ENCODE measurements around the gene C19orf44. TPM values are rescaled to one million over a fixed set of nuclear protein-coding genes. Genes with fewer than 3 reads are reported as not detected.
"Not testable (repeated sequence)": the region's sequence is repeated elsewhere in the genome, so short reads cannot be mapped to it uniquely, and the experiment has no call there.

Gene C19orf44
- 2.4 and 3.8 TPM in 2 replicates for total RNA-seq (2014; rRNA removed)
- polyA plus RNA-seq (2012), result 2.4 TPM

DNA sequence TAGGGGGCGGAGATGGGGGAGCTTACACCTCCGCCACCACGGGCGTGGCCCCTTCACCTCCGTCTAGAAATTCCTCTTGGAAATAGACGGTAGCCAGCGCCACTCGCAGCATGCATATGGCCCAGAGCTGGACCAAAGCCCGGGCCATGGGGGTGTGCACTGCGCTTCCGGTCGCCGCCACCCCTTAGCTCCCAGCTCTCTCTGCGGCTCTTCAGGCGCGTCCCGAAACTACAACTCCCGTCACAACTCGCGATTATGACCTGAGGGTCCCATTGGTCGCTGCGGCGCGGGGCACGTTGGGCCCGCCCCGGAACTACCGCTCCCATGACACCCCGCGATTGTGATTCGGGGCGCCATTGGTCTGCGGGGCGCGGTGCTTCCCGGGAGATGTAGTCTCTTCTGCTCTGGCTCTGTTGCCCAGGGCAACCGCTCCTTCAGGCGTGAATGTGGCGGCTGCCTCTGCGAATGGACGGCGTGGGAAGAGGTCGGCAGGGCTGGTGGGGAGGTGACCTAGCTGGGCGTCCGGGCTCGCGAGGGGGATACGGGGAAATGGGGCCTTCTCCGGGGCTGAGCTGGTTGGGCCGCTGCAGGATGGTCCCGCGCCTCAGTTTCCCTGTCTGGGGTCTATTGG lies at the start of gene C19orf44, which contains the start of gene CALR3:
Gene C19orf44, plus strand, starts transcription at position 413 of the 631 bp plus-strand sequence. CDS start 4,399 bp downstream, outside the sequence.
Gene CALR3, minus strand, starts transcription at position 186 of the 631 bp plus-strand sequence. Its CDS starts 38 bp downstream, at position 148.
- DNase-seq (ENCODE audit: low read depth), result peak; percentile 99

DNA sequence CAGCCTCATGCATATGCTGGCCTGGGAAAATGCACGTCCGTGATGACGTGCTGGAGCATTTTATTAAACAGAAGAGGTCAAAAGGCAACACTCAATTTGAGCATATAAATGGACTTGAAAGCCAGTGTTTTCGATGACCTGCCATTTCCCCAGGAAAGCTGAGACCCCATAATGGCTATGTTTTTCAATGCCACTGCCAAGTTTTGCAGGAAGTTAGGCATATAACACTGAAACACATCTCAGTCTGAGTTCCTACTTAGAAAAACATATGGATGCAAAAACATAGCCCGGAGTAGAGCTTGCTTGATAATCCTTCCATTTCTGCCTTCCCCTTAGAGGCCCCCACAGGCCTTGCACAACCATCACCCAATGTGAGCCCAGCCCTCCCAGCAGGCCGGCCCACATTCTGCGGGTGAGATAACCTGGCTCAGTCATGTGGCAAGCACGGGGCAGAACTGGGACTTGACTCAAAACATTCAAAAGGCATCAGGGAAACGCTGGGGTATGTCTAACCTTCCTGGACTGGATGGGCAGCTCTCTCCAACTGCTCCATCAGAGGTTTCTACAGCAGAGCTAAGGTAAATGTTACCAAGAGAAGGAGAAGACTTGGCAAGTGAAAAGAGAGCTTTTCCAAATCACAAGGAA lies 49.3 kb upstream of the C19orf44 start:
- peak; percentile 71 for DNase-seq (ENCODE audit: low read depth)

GRCh38 chr19:16448872-16449271 lies 47.3 kb upstream of the C19orf44 start:
- DNase-seq (ENCODE audit: low read depth), result not testable (repeated sequence)

GRCh38 chr19:16449330-16449961 lies 46.7 kb upstream of the C19orf44 start:
- peak; percentile 80 for DNase-seq (ENCODE audit: low read depth)

DNA sequence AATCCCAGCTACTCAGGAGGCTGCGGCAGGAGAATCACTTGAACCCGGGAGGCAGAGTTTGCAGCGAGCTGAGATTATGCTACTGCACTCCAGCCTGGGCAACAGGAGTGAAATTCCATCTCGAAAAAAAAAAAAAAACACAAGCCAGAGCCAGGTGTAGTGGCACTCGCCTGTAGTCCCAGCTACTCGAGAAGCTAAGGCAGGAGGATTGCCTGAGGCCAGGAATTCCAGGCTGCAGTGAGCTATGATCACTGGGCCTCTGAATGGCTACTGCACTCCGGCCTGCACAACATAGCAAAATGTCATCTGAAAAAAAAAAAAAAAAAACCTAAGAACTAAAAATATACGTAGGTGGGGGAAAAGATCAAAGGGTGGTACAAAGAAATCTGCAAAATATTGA lies 43.9 kb upstream of the C19orf44 start:
- no peak for DNase-seq (ENCODE audit: low read depth)

DNA sequence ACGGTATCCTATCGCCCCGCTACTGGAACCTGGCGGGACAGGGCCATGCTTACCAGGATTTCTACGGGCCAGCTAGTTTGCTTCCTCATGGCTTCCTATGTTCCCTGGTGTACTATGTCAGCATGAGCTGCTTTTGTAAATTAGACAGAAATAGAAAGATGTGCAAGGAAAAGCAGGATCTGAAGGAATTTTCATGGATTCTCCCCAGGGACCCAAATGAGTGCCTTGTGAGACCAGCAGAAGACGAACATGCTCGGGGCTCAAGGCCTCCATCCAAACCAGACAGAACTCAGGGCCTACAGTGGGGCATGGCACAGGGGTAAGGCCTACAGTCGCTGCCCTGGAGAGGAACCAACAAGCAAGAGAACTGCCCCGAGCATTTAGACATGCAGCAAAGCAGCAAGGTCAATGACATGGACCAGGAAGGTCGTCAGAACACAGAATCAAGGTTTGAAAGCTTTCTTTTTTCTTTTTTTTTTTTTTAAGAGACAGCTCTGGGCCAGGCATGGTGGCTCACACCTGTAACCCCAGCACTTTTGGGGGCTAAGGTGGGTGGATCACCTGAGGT lies 41.8 kb upstream of the C19orf44 start:
- no peak for DNase-seq (ENCODE audit: low read depth)

DNA sequence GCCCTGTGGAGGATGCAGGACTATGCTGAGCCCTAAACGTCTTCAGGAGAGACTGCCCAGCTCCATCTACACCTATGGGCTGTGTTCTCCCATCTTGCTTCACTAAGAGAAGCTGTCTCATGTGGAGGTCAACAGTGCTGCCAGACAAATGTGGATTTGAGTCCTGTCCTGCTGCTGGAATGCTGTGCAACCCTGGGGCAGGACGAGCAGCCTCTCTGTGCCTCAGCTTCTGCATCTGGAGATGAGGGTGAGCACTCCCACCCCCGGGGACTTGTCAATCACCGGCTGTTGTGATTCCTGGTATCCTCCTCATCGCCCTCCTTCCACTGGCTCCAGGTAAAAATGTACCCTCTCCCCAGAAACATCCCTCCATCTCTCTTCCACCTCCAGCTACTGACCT lies 40.7 kb upstream of the C19orf44 start:
- DNase-seq (ENCODE audit: low read depth), result no peak

GRCh38 chr19:16456652-16457194 lies 39.5 kb upstream of the C19orf44 start:
- no peak for DNase-seq (ENCODE audit: low read depth)

DNA sequence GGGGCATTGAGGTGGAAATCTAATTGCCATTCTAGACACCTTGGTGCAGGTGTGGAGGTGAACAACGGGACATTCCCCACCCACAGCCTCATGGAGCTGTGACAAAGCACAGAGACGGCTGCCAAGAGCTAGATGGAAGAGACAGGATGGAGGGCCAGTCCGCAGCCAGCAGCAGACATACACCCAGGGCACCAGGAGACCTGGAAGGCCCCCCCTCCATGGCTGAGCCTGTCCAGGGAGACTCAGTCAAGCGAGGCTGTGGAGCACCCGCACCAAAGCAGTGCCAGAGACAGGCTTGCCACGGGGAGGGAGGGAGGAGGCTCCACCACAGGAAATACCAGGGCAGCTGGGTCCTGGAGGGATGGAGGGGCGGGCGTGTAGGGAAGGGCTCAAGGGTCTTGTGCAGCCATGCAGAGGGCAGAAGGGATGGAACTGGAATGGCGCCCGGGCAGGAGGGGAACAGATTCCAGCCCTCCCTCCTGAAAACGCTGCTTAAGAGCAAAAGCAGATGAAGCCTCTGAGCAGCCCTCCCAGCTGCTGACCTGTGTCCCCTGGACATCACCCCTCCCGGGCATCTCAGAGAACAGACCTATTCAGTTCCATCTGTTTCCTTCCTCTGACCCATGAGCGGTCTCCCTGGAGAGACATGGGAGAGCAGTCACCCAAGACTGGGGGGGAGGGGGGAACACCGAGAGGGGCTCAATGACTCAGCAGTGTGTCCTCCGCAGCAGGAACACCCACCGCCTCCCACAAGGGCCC lies 38.8 kb upstream of the C19orf44 start:
- peak; percentile 77 for DNase-seq (ENCODE audit: low read depth)

GRCh38 chr19:16457954-16458331 lies 38.3 kb upstream of the C19orf44 start:
- no peak for DNase-seq (ENCODE audit: low read depth)

GRCh38 chr19:16458391-16459341 lies 37.5 kb upstream of the C19orf44 start:
- DNase-seq (ENCODE audit: low read depth), result no peak

GRCh38 chr19:16459680-16460079 lies 36.5 kb upstream of the C19orf44 start:
- no peak for DNase-seq (ENCODE audit: low read depth)

DNA sequence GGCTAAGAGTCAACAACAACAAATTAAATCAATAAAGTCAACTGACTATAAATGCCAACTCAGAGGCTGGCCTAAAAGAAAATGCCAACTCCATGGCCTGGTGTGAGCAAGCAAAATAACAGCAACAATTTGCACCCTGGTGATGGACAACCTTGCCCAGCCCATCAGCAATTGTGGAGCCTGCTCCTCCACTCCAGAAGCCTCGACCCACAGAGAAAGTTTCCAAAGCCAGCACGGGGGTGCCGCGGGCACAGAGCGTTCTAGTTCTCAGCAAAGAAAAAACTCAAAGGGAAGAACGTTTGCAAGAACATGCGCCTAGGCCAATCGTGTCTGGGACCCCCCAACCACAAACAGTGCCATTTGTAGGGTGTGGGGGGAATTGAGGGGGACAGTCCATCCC lies 35.7 kb upstream of the C19orf44 start:
- no peak for DNase-seq (ENCODE audit: low read depth)

- DNase-seq (ENCODE audit: low read depth), result no peak
These were observed 34.6 kb upstream of the C19orf44 start for GRCh38 chr19:16461630-16462051.

GRCh38 chr19:16462757-16463250 lies 33.4 kb upstream of the C19orf44 start:
- DNase-seq (ENCODE audit: low read depth), result peak; percentile 59

- DNase-seq (ENCODE audit: low read depth), result no peak
These were observed 32.7 kb upstream of the C19orf44 start for GRCh38 chr19:16463341-16463990.

DNA sequence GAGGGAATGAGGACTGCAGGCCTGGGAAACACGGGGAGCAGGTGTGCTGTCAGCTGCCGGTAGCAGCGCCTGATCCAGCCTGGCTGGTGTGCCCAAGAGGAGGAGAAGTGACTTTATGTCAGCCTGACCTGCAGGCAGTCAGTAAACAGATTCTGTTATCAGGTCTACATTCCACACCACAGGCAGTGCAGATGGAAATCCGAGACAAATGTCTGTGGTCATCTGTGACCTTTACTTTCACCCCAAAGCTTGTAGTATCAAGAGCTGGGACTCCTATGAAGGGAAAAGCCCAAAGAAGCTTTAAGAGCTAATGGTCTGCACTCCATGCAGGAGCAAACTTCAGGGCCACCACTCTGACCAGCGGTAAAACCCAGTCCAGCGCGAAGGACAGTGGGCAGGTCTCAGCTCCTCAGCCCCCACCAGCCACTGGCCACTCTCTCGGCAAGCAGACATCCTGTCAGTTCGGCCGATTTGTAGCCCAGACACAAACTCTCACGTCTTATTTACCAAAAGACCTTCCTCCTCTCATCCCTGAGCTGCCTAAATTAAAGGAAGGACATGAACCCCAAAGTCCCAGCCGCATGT lies 32.1 kb upstream of the C19orf44 start:
- peak; percentile 70 for DNase-seq (ENCODE audit: low read depth)

GRCh38 chr19:16465239-16465638 lies 31.0 kb upstream of the C19orf44 start:
- no peak for DNase-seq (ENCODE audit: low read depth)
